COLO668 (cell line): Measurements from ENCODE around the gene RAET1L.
"Not testable (repeated sequence)": the region's sequence is repeated elsewhere in the genome, so short reads cannot be mapped to it uniquely, and the experiment has no call there.

Experiments
- DNase-seq: peaks from one replicate; lab custom pipeline; 2025; ENCODE audit not compliant: unreplicated experiment; lab: John Stamatoyannopoulos, UW

Gene RAET1L

DNA sequence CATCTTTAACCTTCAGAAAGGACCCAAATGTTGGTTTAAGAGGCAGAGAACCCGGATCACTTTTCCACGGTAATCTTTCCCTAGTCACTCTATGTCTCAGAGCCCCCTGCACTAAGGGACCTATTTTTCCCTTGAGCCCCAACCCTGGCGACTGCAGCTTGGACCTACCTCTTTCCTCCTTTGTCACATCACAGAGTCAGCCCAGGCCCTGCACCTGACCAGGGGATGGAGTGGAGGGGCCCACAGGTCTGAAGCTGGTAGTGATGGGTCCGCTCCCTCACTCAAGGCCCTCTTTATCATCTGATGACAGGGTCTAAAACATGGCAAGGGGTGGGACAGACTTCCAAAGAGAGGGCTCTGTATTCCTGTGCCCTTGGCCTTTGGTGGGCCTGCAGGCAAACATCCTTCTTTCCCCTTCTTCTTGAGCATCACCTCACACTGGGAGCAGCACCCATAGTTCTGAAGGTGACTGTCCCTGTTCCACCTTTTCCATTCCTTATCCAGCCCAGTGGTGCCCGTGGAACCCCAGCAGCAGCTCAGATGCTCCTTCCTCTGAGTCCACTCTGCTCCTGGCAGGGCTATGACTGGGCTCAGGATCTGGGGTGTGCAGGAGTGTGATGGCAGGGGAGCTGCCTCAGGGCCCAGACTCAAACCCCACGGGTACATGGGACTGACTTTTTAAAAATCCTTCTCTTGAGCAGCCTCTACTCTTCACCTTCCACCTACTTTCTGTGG, 6.3 kb downstream of the RAET1L start:
- DNase-seq, result no peak

- not testable (repeated sequence) for DNase-seq
Observed at GRCh38 chr6:150017186-150017521, 8.2 kb downstream of the RAET1L start.

DNA sequence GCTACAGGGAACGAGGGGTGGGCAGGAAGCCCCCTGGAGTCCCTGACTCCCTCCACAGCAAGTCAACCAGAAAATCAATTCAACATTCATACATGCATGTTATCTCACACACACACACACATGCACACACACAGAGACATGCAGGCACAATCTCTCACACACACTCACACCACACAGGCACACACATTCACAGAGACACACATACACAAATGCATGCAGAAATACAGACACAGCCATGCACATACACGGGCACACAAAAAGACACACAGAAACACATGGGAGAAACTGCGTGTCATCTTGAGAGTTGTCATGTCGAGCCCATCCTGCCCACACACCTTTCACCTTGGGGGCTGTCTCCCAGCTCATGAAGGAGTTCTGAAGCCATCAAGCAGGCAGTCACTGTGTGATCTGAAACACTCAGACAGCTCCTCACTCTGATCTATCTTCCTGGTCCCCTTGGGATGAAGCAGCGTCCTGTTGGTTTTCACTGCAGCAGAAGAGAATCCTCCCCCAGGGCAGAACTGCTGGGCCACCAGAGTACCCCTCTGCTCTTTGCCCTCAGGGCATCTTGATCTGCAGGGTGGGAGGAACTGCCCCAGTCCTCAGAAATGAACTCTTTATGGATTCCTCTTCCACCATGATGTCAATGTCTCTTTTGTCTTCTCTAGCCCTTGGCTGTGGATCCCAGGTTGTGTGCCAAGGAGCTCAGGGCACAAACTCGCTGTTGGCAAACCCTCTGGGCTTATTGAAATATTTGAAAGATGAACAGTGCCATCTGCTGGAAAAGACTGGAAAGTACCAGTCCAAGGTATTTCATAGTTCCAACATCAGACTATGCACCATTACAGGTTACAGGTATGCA, 8.8 kb downstream of the RAET1L start:
- DNase-seq, result peak; percentile 45

DNA sequence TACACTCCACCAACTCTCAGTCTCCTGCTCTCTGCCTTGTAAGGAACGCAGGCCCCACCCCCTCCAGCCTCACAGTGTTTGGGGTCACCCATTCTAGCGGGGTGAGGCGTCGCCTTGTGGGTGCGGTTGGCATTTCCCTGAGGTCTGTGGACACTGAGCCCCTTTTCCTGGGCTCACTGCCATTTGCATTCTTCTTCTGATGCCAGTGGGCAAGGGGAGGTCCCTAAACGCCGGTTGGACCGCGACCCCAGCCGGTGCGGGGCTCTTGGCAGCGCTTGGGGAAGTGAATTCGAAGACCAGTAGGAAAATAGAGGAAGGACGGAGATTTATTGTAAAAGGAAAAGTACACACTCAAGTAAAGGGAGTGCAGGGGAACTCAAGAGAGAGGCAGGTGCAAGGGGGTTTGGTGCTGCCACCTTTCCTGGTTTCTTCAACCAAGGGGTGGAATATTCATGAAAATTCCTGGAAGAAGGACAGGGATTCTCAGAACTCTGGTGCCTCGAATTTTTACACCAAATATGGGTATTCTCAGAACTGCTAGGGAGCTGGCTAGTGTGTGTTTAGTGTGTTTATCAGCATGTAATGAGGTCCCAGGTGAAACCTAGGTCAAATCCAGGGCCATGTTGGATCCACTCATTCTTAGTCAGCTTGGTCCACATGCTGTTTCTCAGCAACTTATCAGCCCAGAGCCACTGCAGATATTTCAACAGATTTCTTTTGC, 9.9 kb downstream of the RAET1L start:
- DNase-seq, result not testable (repeated sequence)

DNA sequence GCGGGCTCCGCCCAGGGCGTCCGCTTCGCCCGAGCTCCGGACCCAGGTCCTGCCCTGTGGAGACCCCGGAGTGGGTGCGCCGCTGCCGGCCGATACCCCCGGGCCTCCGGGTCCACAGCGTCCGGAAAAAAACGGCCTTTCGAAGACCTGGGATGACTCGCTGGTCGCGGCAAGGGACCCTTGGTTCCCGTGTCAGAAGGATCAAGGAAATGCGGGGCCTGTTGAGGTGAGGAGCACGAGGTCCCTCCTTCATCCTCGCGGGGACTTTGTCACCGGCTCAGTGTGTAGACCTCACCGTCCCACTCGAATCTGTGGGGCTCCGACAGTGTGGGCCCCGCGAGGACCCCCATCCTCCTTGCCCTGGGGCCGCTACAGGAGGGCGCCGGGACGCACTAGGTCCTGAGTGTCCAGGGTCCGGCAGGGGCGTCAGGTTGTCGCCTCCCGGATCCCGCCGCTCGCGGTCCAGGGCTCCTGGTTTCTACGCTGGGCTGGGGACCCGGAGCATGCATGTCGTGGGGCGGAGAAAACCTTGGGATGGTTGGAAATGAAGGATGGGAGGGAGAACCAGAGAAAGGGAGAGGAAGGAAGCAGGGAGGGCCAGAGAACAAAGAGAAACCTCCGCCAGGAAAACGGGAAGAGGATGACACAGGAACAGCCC, 10.6 kb downstream of the RAET1L start:
- DNase-seq, result not testable (repeated sequence)

- DNase-seq, result not testable (repeated sequence)
Observed at GRCh38 chr6:150013785-150014622, 11.3 kb downstream of the RAET1L start.

DNA sequence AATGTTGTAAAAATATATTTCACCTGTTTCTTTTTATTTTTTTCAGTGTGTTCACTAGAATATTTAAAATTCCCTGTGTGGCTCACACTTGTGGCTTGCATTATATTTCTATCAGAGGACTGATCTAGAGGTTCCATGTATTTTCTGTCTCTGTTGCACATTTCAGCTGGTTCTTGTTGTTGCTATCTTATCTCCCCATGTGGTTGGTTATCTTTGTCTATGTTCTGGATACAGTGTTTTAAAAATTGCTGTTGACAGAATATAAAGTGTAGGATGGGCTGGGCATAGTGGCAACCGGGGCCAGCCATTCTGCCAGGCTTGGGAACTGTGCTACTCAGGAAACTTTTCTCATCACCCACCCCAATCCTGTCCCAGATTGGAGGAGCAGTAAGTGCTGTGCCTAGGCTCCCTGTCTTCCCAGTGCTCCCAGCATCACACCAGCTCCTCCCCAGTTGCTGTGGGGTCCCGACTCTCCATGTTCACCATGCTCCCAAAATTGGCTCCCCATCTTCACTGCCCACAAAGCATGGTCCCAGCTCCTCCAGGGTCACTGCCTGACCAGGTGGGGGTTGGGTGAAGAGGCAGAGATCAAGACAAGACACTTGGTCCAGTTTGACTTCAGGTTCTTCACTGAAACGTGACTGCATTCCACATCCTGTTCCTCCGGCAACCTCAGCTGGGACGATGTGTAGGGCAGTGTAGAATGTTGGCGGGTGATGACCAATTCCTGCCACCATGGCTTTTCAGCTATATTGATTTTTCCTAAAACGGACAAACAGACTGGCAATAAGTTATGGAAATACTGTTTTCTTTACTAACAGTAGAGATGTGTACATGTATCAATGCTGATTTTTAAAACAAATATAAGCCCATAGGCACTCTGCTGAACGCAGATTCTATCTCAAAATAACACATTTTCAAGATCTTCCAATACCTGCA, 12.2 kb downstream of the RAET1L start:
- DNase-seq, result not testable (repeated sequence)

GRCh38 chr6:150008588-150008987, 16.7 kb downstream of the RAET1L start:
- peak; percentile 48 for DNase-seq

DNA sequence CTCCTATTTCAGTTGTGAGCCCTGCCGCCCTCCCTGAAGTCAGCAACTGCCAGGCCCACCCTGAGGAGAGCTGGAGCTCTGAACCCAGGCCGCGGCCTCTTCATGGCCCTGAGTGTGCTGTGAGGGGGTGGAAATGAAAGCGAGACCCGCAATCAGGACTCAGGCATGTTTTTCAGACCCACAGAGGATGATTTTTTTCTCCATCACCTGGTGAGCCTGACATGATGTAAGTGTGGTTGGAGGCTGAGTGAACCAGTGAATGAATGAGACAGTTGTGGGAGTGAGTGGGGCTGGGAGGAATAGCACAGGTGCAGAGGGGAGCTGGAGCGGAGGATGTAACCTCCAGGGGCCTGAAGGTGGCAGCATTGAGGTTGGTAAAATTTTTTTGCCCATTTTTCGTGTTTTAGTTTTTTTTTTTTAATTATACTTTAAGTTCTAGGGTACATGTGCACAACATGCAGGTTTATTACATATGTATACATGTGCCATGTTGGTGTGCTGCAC, 18.3 kb downstream of the RAET1L start:
- no peak for DNase-seq

DNA sequence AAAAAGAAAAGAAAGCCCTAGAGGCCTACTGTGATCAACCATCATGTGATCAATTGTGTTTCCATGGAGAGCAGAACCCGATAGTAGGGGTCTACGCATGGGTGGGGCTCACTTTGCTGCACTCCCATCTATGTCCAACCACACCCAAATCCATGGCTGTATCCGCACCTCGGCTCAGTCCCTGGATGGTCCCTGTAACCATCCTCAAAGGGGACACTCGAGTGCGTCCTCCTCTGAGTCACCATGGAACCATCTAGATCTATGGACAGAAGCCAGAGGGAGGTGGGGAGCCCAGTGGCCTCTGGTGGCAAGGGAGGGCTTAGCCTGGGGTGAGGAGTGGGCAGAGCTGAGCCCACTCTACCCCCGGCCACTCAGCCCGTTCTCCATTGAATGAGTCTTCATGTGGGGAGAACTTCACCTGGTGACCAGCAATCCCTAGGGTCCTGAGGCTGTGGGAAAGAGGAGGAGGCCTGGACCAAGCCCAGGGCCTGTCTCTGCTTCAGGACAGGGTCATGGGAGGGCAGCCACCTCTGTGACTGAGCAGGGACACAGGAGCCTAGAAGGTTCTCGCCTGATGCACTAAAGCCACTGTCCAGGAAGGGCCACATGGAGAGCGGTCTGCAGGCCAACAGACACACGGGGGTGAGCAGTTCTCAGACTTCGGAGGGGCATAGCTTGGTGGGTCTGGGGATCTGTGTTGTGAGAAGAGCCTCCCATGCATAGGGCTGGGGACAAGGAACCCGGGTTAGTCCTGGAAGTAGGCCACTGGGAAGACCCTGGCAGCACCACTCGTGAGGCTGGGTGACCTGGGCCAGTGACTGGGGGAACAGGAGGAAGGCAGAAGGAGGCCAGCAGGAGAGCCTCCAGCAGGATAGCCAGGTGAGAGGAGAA, 19.3 kb downstream of the RAET1L start:
- no peak for DNase-seq

- DNase-seq, result peak; percentile 89
Observed at GRCh38 chr6:150004783-150005717, 20.3 kb downstream of the RAET1L start.

GRCh38 chr6:150004101-150004782, 21.1 kb downstream of the RAET1L start:
- DNase-seq, result peak; percentile 37

GRCh38 chr6:150003599-150003998, 21.7 kb downstream of the RAET1L start:
- DNase-seq, result not testable (repeated sequence)

GRCh38 chr6:150002710-150003109, 22.6 kb downstream of the RAET1L start:
- no peak for DNase-seq

- DNase-seq, result no peak
Observed at GRCh38 chr6:150001295-150002008, 23.9 kb downstream of the RAET1L start.

GRCh38 chr6:149999636-150000035, 25.7 kb downstream of the RAET1L start:
- DNase-seq, result no peak
